Measurements from ENCODE around the gene SKP1. TPM values are rescaled to one million over a fixed set of nuclear protein-coding genes. Genes with fewer than 3 reads are reported as not detected.

SKP1 gene
- polyA plus RNA-seq, 3 donors: 182 to 787 (median 735) TPM

- peak within 1 kb of the TSS; percentile 93 to 96 for H3K4me3 Mint-ChIP-seq
- Histone ChIP-seq H2AFZ (ENCODE audit: insufficient read depth, low read depth, low read length, poor library complexity, severe bottlenecking) (peak within 1 kb of the TSS; percentile 98), H3K9ac (ENCODE audit: insufficient read depth, low read length, poor library complexity, severe bottlenecking) (peak within 1 kb of the TSS; percentile 53), H3K79me2 (ENCODE audit: insufficient read depth, low read length) (no peaks in the 10 kb centered on the region), H3K27me3 (ENCODE audit: control insufficient read depth in 2 of 2, insufficient read depth in 2 of 2, low read length in 2 of 2) (peaks cover 41 to 59% of the 10 kb centered on the region in 2 donors), H4K20me1 (ENCODE audit: insufficient read depth, low read length) (no peaks in the 10 kb centered on the region), H3K9me3 (replicated peaks in 1 of 2; ENCODE audit: control insufficient read depth in 1 of 2, insufficient read depth in 1 of 2, low read length in 2 of 2) (peaks cover 0 to 8% of the 10 kb centered on the region in 2 donors), H3K36me3 (replicated peaks in 1 of 2; ENCODE audit: control insufficient read depth in 1 of 2, insufficient read depth in 2 of 2, low read length in 2 of 2) (no peaks in the 10 kb centered on the region), H3K27ac (ENCODE audit: low read depth in 1 of 2, low read length in 2 of 2) (peak within 1 kb of the TSS in 1 of 2 donors; percentile 26), H3K4me3 (replicated peaks in 1 of 3; ENCODE audit: low read depth in 2 of 3, low read length in 3 of 3) (peak within 1 kb of the TSS; percentile 60 to 89 (median 66)), H3K4me2 (replicated peaks; ENCODE audit: extremely low read depth, low read length, poor library complexity, severe bottlenecking) (peak within 1 kb of the TSS; percentile 84), H3K4me1 (ENCODE audit: control insufficient read depth in 1 of 2, insufficient read depth in 2 of 2, low read length in 2 of 2) (peaks cover 12 to 19% of the 10 kb centered on the region in 2 donors)
- peak; percentile 57 to 75 (median 57) for DNase-seq
- peaks cover 5 to 7% of the 10 kb centered on the region in 2 donors for H3K36me3 Mint-ChIP-seq
- TF ChIP-seq CTCF (IDR thresholded peaks at IDR 0.05): no peak
- H3K4me1 Mint-ChIP-seq: peaks cover 14% of the 10 kb centered on the region
- peaks cover 0 to 16% (median 5%) of the 10 kb centered on the region in 7 donors for H3K9me3 Mint-ChIP-seq
- peak within 1 kb of the TSS in 3 of 7 donors; percentile 58 to 79 (median 75) for H3K27ac Mint-ChIP-seq
- WGBS (ENCODE audit: insufficient coverage): under 1% methylated on average over 89 of the region's 90 CpGs
- intact Hi-C loops (cut with micrococcal nuclease): no loop called here
- H3K27me3 Mint-ChIP-seq (ENCODE audit: low read depth in 3 of 3): peaks cover 56 to 71% (median 61%) of the 10 kb centered on the region in 3 donors
Measured at GRCh38 chr5:134113902-134114875, 62.6 kb downstream of the SKP1 start, which contains the start of gene TCF7. TCF7 (plus strand) TSS chr5:134114681; CDS start chr5:134114907, 226 bp downstream.

GRCh38 chr5:134113363-134113889 lies 63.3 kb downstream of the SKP1 start:
- peaks cover 41 to 59% of the 10 kb centered on the region in 2 donors for H3K27me3 ChIP-seq (ENCODE audit: control insufficient read depth in 2 of 2, insufficient read depth in 2 of 2, low read length in 2 of 2)
- intact Hi-C loops (cut with micrococcal nuclease): no loop called here
- H3K36me3 Mint-ChIP-seq: peaks cover 5 to 7% of the 10 kb centered on the region in 2 donors
- H3K9me3 Mint-ChIP-seq: peaks cover 0 to 16% (median 5%) of the 10 kb centered on the region in 7 donors
- peak overlapping the region; percentile 53 for H3K9ac ChIP-seq (ENCODE audit: insufficient read depth, low read length, poor library complexity, severe bottlenecking)
- H2AFZ ChIP-seq (ENCODE audit: insufficient read depth, low read depth, low read length, poor library complexity, severe bottlenecking): peak overlapping the region; percentile 98
- no peaks in the 10 kb centered on the region for H3K36me3 ChIP-seq (replicated peaks in 1 of 2; ENCODE audit: control insufficient read depth in 1 of 2, insufficient read depth in 2 of 2, low read length in 2 of 2)
- H3K4me3 Mint-ChIP-seq: peak overlapping the region; percentile 93 to 96
- no peak for TF ChIP-seq CTCF (IDR thresholded peaks at IDR 0.05)
- peak overlapping the region; percentile 84 for H3K4me2 ChIP-seq (replicated peaks; ENCODE audit: extremely low read depth, low read length, poor library complexity, severe bottlenecking)
- H3K4me1 ChIP-seq (ENCODE audit: control insufficient read depth in 1 of 2, insufficient read depth in 2 of 2, low read length in 2 of 2): peaks cover 12 to 19% of the 10 kb centered on the region in 2 donors
- 5% methylated on average over 28 of the region's 30 CpGs for WGBS (ENCODE audit: insufficient coverage)
- H3K9me3 ChIP-seq (replicated peaks in 1 of 2; ENCODE audit: control insufficient read depth in 1 of 2, insufficient read depth in 1 of 2, low read length in 2 of 2): peaks cover 0 to 8% of the 10 kb centered on the region in 2 donors
- H3K27ac ChIP-seq (ENCODE audit: low read depth in 1 of 2, low read length in 2 of 2): no peak overlapping the region
- H3K4me3 ChIP-seq (replicated peaks in 1 of 3; ENCODE audit: low read depth in 2 of 3, low read length in 3 of 3): peak overlapping the region in 2 of 3 experiments; percentile 60 to 89
- H3K79me2 ChIP-seq (ENCODE audit: insufficient read depth, low read length): no peaks in the 10 kb centered on the region
- peaks cover 57 to 71% (median 59%) of the 10 kb centered on the region in 3 donors for H3K27me3 Mint-ChIP-seq (ENCODE audit: low read depth in 3 of 3)
- H4K20me1 ChIP-seq (ENCODE audit: insufficient read depth, low read length): no peaks in the 10 kb centered on the region
- H3K4me1 Mint-ChIP-seq: peaks cover 14% of the 10 kb centered on the region
- no peak overlapping the region for H3K27ac Mint-ChIP-seq
- no peak for DNase-seq

Data from CD14-positive monocyte (primary cell).